GM21619 (cell line): Measurements from ENCODE around the gene GCM1.

Experiments
- ATAC-seq: cut with Tn5 transposase; IDR thresholded peaks from one replicate; pipeline ENCODE4 v1.9.1; 2021; ENCODE audit not compliant: unreplicated experiment

The GCM1 gene

GRCh38 chr6:53111865-53112264, 36.8 kb downstream of the GCM1 start:
- no peak for ATAC-seq

- peak; percentile 89 for ATAC-seq
Measured at GRCh38 chr6:53109612-53110011, 39.0 kb downstream of the GCM1 start.

GRCh38 chr6:53107091-53107490, 41.5 kb downstream of the GCM1 start:
- no peak for ATAC-seq

- no peak for ATAC-seq
Measured at GRCh38 chr6:53104916-53105315, 43.7 kb downstream of the GCM1 start.

GRCh38 chr6:53103993-53104675, 44.5 kb downstream of the GCM1 start:
- ATAC-seq: no peak

GRCh38 chr6:53101006-53101405, 47.6 kb downstream of the GCM1 start:
- no peak for ATAC-seq

GRCh38 chr6:53100561-53100960, 48.1 kb downstream of the GCM1 start:
- no peak for ATAC-seq

- ATAC-seq: no peak
Measured at GRCh38 chr6:53095716-53096115, 52.9 kb downstream of the GCM1 start.

GRCh38 chr6:53095270-53095669, 53.4 kb downstream of the GCM1 start:
- no peak for ATAC-seq

GRCh38 chr6:53090576-53090975, 58.1 kb downstream of the GCM1 start:
- no peak for ATAC-seq

- ATAC-seq: no peak
Measured at GRCh38 chr6:53089948-53090347, 58.7 kb downstream of the GCM1 start.

GRCh38 chr6:53086302-53086701, 62.3 kb downstream of the GCM1 start:
- ATAC-seq: no peak

- no peak for ATAC-seq
Measured at GRCh38 chr6:53080813-53081212, 67.8 kb downstream of the GCM1 start.
